ENCODE results near the gene MED29.

MED29 gene

DNA sequence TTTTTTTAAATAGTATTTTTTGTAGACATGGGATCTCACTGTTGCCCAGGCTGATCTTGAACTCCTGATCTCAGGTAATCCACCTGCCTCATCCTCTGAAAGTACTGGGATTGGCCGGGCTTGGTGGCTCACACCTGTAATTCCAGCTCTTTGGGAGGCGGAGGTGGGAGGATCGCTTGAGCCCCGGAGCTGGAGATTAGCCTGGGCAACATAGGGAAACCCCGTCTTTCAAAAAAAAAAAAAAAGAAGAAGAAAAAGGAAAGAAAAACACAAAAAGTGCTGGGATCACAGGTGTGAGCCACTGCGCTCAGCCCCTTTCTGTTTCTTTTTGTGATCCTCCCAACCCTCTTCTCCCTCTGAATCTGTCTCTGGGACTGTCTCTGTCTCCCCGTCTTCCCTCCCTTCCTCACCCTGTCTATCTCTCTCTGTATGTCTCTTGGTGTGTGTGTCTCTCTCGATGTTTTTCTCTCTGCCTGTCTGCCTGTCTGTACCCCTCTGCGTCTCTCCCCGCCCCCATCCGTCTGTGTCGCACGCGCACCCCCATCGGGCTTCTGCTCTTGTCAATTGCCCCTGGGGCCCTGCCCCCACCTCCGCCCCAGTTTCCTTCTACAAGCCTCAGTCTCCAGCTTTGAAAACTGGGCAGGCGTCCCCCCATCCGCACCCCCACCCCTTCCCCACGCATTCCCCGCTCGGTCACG, 14.9 kb downstream of the MED29 start:
- peaks cover 15% of the 10 kb centered on the region for H3K4me1 ChIP-seq (ENCODE audit: insufficient read depth, insufficient read length)
- no peak for DNase-seq (ENCODE audit: low read depth, low spot score)

DNA sequence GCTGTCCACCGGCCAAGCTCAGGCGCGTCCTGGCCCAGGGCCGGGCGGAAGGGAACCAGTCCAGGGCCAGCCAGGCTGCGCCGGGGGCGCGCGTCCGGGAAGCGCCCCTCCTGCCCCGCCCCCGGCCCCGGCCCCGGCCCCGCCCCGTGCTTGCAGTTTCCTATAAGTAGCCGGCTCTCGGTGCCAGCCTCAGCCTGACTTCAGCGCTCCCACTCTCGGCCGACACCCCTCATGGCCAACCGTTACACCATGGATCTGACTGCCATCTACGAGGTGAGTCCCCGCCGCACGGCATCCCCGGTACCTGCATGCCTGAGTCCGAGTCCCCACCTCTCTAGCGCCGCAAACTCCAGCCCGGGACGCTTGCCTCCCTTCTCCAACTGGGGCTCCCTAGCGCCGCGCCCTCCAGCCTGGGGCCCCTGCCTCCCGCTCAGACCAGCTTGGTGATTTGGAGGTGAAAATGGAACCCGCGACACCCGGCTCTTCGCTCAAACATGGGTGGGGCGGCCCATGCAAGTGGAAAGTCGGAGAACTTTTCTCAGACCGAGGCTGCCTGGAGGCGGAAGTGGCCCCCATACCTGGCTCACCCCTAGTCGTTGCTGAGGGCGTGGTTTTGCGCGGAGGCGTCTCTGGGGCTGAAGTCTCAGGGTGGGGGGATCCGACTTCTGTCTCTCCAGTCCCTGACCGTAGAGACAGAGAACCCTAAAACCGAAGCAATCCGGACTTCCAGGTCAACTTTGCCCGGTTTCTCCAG, 15.7 kb downstream of the MED29 start, which contains the start of gene ZFP36:
Gene ZFP36, plus strand, starts transcription at position 192 of the 754 bp plus-strand sequence. Its CDS starts 58 bp downstream, at position 250.
- H3K4me3 ChIP-seq (ENCODE audit: insufficient read length, low read depth) = peak within 1 kb of the TSS; percentile 82
- H3K9me3 ChIP-seq (ENCODE audit: insufficient read depth, low read length) = no peaks in the 10 kb centered on the region
- no peak for DNase-seq (ENCODE audit: low read depth, low spot score)
- H3K27me3 ChIP-seq (ENCODE audit: insufficient read depth, insufficient read length) = no peaks in the 10 kb centered on the region
- H3K36me3 ChIP-seq (ENCODE audit: insufficient read depth, insufficient read length, low read length) = peaks cover 10% of the 10 kb centered on the region
- peaks cover 16% of the 10 kb centered on the region for H3K4me1 ChIP-seq (ENCODE audit: insufficient read depth, insufficient read length)
- no peak for TF ChIP-seq ZNF274 (IDR thresholded peaks at IDR 0.05; ENCODE audit: low read depth, low read length)
- TF ChIP-seq YY1 (IDR thresholded peaks at IDR 0.05; ENCODE audit: insufficient read depth, insufficient read length) = no peak
- no peak for TF ChIP-seq SUZ12 (IDR thresholded peaks at IDR 0.05; ENCODE audit: extremely low read depth, insufficient read depth, insufficient read length)
- H3K9ac ChIP-seq (ENCODE audit: insufficient read length, low read depth) = peak within 1 kb of the TSS; percentile 87

More for the DNA sequence above, 14.9 kb downstream of the MED29 start:
- H3K9ac ChIP-seq (ENCODE audit: insufficient read length, low read depth) = no peak overlapping the region
- no peaks in the 10 kb centered on the region for H3K27me3 ChIP-seq (ENCODE audit: insufficient read depth, insufficient read length)
- no peak for TF ChIP-seq SUZ12 (IDR thresholded peaks at IDR 0.05; ENCODE audit: extremely low read depth, insufficient read depth, insufficient read length)
- no peak for TF ChIP-seq ZNF274 (IDR thresholded peaks at IDR 0.05; ENCODE audit: low read depth, low read length)
- no peak for TF ChIP-seq YY1 (IDR thresholded peaks at IDR 0.05; ENCODE audit: insufficient read depth, insufficient read length)
- H3K9me3 ChIP-seq (ENCODE audit: insufficient read depth, low read length) = no peaks in the 10 kb centered on the region
- peaks cover 10% of the 10 kb centered on the region for H3K36me3 ChIP-seq (ENCODE audit: insufficient read depth, insufficient read length, low read length)
- peak overlapping the region; percentile 28 for H3K4me3 ChIP-seq (ENCODE audit: insufficient read length, low read depth)

DNA sequence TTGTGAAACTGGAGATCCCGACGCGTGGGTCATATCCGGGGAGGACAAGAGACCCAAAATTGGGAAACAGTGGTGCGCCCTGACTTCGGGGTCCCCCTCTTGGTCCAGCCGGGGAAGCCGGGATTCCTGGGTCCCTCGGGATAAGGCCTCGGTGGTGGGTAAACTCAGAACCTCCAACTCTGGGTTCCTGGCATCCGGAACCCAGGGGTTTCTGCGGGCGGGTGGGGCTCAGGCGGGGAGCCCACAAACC, 16.2 kb downstream of the MED29 start:
- TF ChIP-seq YY1 (IDR thresholded peaks at IDR 0.05; ENCODE audit: insufficient read depth, insufficient read length) (no peak), ZNF274 (IDR thresholded peaks at IDR 0.05; ENCODE audit: low read depth, low read length) (no peak), SUZ12 (IDR thresholded peaks at IDR 0.05; ENCODE audit: extremely low read depth, insufficient read depth, insufficient read length) (no peak)
- Histone ChIP-seq H3K4me3 (ENCODE audit: insufficient read length, low read depth) (peak overlapping the region; percentile 82), H3K9ac (ENCODE audit: insufficient read length, low read depth) (peak overlapping the region; percentile 87), H3K27me3 (ENCODE audit: insufficient read depth, insufficient read length) (no peaks in the 10 kb centered on the region), H3K36me3 (ENCODE audit: insufficient read depth, insufficient read length, low read length) (peaks cover 10% of the 10 kb centered on the region), H3K9me3 (ENCODE audit: insufficient read depth, low read length) (no peaks in the 10 kb centered on the region), H3K4me1 (ENCODE audit: insufficient read depth, insufficient read length) (peaks cover 13% of the 10 kb centered on the region)
- DNase-seq (ENCODE audit: low read depth, low spot score) = no peak

DNA sequence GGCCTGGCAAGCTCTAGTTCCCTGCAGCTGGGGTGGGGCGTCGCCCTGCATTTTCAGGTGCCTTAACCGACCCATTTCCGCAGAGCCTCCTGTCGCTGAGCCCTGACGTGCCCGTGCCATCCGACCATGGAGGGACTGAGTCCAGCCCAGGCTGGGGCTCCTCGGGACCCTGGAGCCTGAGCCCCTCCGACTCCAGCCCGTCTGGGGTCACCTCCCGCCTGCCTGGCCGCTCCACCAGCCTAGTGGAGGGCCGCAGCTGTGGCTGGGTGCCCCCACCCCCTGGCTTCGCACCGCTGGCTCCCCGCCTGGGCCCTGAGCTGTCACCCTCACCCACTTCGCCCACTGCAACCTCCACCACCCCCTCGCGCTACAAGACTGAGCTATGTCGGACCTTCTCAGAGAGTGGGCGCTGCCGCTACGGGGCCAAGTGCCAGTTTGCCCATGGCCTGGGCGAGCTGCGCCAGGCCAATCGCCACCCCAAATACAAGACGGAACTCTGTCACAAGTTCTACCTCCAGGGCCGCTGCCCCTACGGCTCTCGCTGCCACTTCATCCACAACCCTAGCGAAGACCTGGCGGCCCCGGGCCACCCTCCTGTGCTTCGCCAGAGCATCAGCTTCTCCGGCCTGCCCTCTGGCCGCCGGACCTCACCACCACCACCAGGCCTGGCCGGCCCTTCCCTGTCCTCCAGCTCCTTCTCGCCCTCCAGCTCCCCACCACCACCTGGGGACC, 16.6 kb downstream of the MED29 start:
- Histone ChIP-seq H3K4me1 (ENCODE audit: insufficient read depth, insufficient read length) (peaks cover 11% of the 10 kb centered on the region), H3K36me3 (ENCODE audit: insufficient read depth, insufficient read length, low read length) (peaks cover 10% of the 10 kb centered on the region), H3K9me3 (ENCODE audit: insufficient read depth, low read length) (no peaks in the 10 kb centered on the region), H3K9ac (ENCODE audit: insufficient read length, low read depth) (no peak overlapping the region), H3K27me3 (ENCODE audit: insufficient read depth, insufficient read length) (no peaks in the 10 kb centered on the region), H3K4me3 (ENCODE audit: insufficient read length, low read depth) (peak overlapping the region; percentile 82)
- TF ChIP-seq SUZ12 (IDR thresholded peaks at IDR 0.05; ENCODE audit: extremely low read depth, insufficient read depth, insufficient read length) (no peak), ZNF274 (IDR thresholded peaks at IDR 0.05; ENCODE audit: low read depth, low read length) (no peak), YY1 (IDR thresholded peaks at IDR 0.05; ENCODE audit: insufficient read depth, insufficient read length) (no peak)
- no peak for DNase-seq (ENCODE audit: low read depth, low spot score)

DNA sequence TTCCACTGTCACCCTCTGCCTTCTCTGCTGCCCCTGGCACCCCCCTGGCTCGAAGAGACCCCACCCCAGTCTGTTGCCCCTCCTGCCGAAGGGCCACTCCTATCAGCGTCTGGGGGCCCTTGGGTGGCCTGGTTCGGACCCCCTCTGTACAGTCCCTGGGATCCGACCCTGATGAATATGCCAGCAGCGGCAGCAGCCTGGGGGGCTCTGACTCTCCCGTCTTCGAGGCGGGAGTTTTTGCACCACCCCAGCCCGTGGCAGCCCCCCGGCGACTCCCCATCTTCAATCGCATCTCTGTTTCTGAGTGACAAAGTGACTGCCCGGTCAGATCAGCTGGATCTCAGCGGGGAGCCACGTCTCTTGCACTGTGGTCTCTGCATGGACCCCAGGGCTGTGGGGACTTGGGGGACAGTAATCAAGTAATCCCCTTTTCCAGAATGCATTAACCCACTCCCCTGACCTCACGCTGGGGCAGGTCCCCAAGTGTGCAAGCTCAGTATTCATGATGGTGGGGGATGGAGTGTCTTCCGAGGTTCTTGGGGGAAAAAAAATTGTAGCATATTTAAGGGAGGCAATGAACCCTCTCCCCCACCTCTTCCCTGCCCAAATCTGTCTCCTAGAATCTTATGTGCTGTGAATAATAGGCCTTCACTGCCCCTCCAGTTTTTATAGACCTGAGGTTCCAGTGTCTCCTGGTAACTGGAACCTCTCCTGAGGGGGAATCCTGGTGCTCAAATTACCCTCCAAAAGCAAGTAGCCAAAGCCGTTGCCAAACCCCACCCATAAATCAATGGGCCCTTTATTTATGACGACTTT, 17.4 kb downstream of the MED29 start:
- DNase-seq (ENCODE audit: low read depth, low spot score) = no peak
- Histone ChIP-seq H3K9me3 (ENCODE audit: insufficient read depth, low read length) (no peaks in the 10 kb centered on the region), H3K4me1 (ENCODE audit: insufficient read depth, insufficient read length) (peaks cover 11% of the 10 kb centered on the region)

DNA sequence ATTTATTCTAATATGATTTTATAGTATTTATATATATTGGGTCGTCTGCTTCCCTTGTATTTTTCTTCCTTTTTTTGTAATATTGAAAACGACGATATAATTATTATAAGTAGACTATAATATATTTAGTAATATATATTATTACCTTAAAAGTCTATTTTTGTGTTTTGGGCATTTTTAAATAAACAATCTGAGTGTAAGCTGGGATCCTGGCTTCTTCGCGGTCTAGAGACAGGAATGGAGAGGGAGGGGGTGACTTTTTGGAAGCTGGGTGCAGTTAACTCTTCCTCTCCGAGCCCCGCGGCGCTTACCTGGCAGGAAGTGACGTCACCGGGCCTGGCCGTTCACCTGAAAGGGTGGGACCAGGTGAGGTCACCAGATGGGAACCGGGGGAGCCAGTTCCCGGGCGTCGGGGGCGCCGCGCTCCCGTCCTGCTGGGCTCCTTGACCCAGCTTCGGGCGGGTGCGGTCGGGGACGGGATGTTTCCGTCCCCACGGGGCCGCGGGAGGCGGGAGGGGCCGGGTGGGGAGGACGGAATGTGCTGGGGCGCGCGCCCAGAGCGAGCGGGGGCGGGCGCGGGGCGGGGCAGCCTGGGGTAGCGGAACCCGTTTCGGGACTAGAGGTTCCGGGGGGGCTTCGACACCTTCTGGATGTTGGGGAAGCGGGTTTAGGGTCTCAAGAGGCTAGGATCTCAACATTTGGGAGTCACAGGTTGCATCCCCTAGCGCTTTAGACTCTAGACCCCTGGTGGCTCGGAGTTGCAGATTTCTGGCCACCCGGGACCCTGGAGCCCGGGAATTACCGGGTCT, 18.2 kb downstream of the MED29 start:
- Histone ChIP-seq H3K36me3 (ENCODE audit: insufficient read depth, insufficient read length, low read length) (peaks cover 10% of the 10 kb centered on the region), H3K9me3 (ENCODE audit: insufficient read depth, low read length) (no peaks in the 10 kb centered on the region), H3K9ac (ENCODE audit: insufficient read length, low read depth) (peak overlapping the region; percentile 85), H3K4me1 (ENCODE audit: insufficient read depth, insufficient read length) (peaks cover 12% of the 10 kb centered on the region), H3K27me3 (ENCODE audit: insufficient read depth, insufficient read length) (no peaks in the 10 kb centered on the region), H3K4me3 (ENCODE audit: insufficient read length, low read depth) (peak overlapping the region; percentile 56)
- TF ChIP-seq ZNF274 (IDR thresholded peaks at IDR 0.05; ENCODE audit: low read depth, low read length) (no peak), SUZ12 (IDR thresholded peaks at IDR 0.05; ENCODE audit: extremely low read depth, insufficient read depth, insufficient read length) (no peak), YY1 (IDR thresholded peaks at IDR 0.05; ENCODE audit: insufficient read depth, insufficient read length) (no peak)
- DNase-seq (ENCODE audit: low read depth, low spot score) = no peak

More for the DNA sequence above, 17.4 kb downstream of the MED29 start:
- Histone ChIP-seq H3K4me3 (ENCODE audit: insufficient read length, low read depth) (no peak overlapping the region), H3K9ac (ENCODE audit: insufficient read length, low read depth) (peak overlapping the region; percentile 10), H3K36me3 (ENCODE audit: insufficient read depth, insufficient read length, low read length) (peaks cover 10% of the 10 kb centered on the region), H3K27me3 (ENCODE audit: insufficient read depth, insufficient read length) (no peaks in the 10 kb centered on the region)
- TF ChIP-seq ZNF274 (IDR thresholded peaks at IDR 0.05; ENCODE audit: low read depth, low read length) = no peak
- TF ChIP-seq YY1 (IDR thresholded peaks at IDR 0.05; ENCODE audit: insufficient read depth, insufficient read length) = no peak
- TF ChIP-seq SUZ12 (IDR thresholded peaks at IDR 0.05; ENCODE audit: extremely low read depth, insufficient read depth, insufficient read length) = no peak
